Measurements from ENCODE around the gene GMDS.

Gene GMDS

DNA sequence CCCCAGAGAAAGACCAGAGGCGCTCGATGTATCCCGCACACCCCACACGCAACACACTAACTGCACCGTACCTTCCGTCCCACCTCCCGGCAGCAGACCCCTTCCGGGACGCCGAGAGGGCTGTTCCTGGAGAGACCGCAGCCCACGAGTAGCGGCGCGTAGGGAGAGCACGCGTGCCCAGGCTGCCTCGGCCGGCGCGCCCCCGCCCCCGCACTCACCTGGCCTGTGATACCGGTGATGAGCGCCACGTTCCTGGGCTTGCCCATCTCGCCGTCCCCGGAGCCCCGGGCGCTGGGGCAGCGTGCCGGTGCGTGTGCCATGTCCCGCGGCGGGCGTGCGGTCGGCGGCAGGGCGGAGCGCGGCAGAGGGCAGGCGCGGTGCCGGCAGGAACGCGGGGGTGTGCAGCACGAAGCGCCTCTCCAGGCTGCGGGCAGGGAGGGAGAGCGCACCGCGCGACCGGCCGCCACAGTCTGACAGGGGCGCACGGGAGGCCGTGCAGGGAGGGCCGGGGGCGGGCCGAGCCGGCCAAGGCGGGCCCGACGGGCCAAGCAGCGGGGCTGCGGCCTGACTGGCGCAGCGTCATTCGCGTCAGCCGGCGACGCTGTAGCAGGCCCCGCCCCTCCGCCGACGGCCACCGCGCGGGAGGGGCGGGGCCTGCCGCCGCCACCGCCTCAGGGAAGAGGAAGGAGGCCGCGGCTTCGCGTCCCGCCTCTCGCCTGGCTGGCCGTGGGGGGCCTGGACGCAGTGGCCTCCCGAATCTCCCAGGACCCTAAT lies at the start of gene GMDS:
Gene GMDS (minus strand): TSS at position 503 of the 774 bp plus-strand sequence.
- DNase-seq (ENCODE audit: low read depth, low spot score), result peak; percentile 97

GRCh38 chr6:2285510-2285909 lies 40.1 kb upstream of the GMDS start:
- no peak for DNase-seq (ENCODE audit: low read depth, low spot score)

- DNase-seq (ENCODE audit: low read depth, low spot score), result no peak
Measured at GRCh38 chr6:2275892-2276242, 30.5 kb upstream of the GMDS start.

DNA sequence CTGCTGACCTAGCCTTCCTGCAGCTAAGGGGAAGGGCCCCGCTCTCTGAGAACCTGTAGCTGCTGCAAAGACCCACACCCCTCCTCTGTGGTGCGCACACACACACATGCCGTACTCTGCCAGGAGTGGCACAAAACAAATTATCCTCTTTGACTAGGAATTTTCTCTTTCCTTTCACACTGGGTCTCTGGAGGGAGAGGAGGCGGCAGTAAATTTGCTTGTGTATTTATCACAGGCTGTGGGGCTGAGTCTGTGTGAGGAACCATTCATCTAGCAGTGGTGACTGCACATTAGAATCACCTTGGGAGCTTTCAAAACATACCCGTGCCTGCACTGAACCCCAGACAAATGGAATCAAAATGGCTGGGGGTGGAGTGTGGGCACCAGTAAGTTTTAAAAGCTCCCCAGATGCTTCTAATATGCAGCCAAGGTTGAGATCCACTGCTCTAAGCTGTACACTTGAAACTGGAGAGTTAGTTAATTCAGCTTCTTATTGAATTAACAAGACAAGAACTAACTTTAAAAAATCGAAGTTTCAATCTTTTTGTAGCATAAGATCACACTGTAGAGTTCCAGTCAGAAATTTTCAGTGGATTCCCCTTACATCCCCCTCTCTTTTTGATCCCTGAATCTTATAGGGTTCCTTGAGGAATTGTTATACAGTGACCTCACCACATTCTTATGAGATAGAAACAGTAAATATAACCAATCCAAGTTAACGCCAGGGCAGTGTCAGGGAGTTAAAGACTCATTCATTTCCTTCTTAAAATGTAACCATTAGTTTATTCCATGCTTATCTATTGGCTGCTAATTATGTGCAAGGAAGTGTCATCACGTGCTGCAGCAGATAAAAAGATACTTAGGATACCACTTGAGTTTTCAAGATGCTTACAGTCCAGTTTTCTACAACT lies 29.8 kb upstream of the GMDS start:
- peak; percentile 55 for DNase-seq (ENCODE audit: low read depth, low spot score)

DNA sequence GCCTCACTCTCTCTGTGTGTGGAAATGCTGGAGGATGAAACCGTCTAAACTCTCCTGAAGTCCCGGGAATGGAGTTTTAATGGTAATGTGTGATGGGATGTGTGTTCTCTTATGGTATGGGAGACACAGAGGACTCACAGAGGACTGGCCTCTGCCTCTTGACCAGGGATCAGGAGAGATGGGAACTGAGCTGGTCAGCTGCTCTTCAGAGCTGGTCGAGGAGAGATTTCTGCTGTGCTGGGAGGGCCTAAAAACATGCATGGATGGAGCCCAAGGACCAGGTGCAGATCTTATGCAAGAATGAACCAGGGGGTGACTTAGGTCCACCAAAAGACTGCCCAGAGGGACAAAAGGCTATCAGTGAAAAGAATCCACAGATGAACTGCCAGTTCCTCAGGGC lies 27.3 kb upstream of the GMDS start:
- DNase-seq (ENCODE audit: low read depth, low spot score), result no peak

- no peak for DNase-seq (ENCODE audit: low read depth, low spot score)
Measured at GRCh38 chr6:2270054-2270453, 24.6 kb upstream of the GMDS start.

GRCh38 chr6:2266841-2267240 lies 21.4 kb upstream of the GMDS start:
- DNase-seq (ENCODE audit: low read depth, low spot score), result no peak

DNA sequence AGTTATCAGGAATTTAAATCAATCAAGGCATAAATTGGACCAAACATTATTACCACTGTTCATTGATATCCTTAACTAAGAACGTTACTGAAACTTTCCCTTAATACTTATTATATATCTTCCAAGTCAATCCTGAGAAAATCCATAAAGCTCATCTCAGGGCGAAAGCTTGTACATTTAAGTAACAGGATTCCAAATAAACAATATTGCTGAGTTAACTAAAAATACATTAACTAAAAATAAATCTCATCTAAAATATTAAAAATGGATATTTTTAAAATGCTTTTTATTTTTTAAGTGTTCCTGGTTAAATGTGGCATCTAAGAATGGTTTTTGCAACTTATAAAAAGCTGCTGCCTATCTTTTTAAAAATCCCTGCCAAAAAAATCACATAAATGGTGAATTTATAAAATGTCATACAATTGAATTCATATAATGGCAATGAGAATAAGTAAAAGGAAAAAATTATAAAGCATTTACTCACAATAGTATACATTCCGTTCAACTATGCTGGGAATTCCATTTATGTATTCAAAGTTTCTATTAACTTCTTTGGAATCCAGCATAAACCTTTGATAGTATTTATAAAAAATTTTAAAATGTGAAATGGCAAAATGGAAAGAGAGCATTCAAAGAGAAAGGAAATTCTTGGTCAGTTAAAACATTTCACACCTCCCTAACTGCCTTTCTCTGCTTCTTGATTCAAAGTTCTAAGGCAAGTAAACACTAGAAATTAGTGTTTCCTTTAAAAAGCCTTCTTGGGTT lies 20.8 kb upstream of the GMDS start:
- DNase-seq (ENCODE audit: low read depth, low spot score), result no peak

DNA sequence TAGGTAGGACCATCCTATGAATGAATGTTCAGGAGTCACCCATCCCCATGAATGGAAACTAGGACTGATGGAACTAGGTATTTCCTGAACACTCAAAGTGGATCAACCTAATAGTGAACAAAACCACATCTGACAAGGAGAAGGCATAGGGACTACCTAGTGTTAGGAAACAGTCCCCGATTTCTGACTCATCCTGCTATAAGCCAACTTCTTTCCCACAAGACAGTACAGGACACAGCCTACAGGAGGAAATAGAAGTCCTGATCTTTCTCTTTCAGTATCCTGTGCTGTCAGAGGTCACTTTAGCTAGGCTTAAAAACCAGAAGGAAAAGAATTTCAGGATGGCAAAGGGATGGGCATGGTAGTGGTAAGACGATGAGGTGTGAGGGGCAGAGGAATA lies 19.5 kb upstream of the GMDS start:
- DNase-seq (ENCODE audit: low read depth, low spot score), result no peak

- no peak for DNase-seq (ENCODE audit: low read depth, low spot score)
Measured at GRCh38 chr6:2263896-2264295, 18.5 kb upstream of the GMDS start.

GRCh38 chr6:2259574-2259973 lies 14.2 kb upstream of the GMDS start:
- DNase-seq (ENCODE audit: low read depth, low spot score), result no peak

- no peak for DNase-seq (ENCODE audit: low read depth, low spot score)
Measured at GRCh38 chr6:2259002-2259494, 13.6 kb upstream of the GMDS start.

- no peak for DNase-seq (ENCODE audit: low read depth, low spot score)
Measured at GRCh38 chr6:2258112-2258511, 12.7 kb upstream of the GMDS start.

DNA sequence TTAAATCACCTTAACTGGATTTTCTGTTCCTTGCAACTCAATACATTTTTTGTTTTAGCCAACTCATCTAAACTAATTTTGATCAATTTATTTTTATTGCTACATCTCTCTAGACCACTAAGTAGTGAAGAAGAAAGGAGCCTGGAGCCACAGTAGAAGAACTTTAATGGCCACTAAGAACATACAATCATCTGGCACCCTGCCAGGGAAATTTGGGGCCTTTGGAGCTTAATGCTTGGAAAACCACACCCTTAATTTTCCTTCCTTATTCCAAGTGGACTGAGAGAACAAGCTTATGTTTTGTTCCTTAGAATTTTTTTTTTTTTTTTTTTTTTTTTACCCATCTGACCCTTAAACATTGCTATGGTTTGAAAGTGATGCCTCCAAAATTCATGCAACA lies 12.0 kb upstream of the GMDS start:
- DNase-seq (ENCODE audit: low read depth, low spot score), result no peak

- DNase-seq (ENCODE audit: low read depth, low spot score), result no peak
Measured at GRCh38 chr6:2254747-2255146, 9.3 kb upstream of the GMDS start.

- no peak for DNase-seq (ENCODE audit: low read depth, low spot score)
Measured at GRCh38 chr6:2249126-2249525, 3.7 kb upstream of the GMDS start.

DNA sequence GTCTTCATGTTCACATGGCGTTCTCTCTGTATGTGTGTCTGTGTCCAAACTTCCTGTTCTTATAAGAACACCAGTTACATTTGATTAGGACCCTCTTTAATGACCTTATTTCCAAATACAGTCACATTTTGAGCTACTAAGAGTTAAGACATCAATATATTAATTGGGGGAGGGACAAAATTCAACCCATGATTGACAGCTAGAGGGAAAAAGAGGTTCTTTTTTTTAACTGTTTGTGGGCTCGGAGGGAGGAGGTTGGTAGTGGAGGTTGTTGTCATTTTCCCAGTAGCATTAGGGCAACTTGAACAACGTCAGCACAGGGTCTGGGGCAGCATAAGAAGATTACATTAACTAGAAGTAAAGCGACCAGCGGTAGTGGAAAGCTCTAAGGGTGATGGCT lies 2.3 kb upstream of the GMDS start:
- no peak for DNase-seq (ENCODE audit: low read depth, low spot score)

DNA sequence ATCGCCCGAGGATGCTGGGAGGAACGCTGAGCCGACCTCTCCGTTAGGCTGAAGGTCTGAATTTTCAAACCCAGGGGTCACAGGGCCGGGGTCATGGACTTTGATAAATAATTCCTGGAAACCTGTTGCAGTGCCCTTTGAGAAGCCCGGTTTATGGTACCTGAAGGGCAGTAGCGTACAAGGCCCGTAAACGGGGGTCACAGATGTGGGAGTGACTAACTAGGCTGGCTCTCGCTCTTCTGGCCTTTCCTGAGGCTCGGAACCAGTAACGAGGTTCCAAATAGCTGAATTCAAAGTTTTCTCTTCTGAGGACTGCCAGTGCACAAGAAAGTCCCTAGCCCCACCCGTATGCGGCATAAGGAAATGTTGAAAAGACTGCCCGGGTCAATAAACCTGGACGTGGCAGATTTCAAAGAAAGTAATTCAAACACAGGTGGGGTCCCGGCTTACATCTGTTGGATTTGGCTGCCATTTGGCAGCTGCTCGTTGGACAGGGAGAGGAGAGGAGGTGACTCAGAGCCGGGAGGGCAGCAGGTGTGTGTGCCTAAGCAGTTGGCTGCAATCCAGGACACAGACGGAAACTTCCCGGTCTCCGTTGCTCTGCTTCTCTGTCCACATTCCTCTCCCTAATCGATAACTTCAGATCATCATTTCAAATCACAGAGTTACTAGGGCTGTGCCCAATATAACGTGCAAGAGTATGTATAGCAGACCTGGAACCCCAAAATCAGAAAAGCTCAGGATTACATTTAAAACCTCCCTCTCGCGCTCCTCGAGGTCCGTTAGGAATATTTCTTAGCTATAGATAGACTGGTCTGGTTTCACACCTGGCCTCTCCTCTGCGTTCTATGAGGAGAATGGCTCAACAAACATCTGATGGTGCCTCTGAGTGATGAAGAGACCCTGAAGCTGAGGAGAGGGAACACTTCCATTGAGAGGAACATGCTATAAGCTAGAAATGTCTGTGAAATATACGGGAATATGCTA lies 765 bp upstream of the GMDS start:
- DNase-seq (ENCODE audit: low read depth, low spot score), result peak; percentile 64

- DNase-seq (ENCODE audit: low read depth, low spot score), result no peak
Measured at GRCh38 chr6:2244261-2245102, 923 bp downstream of the GMDS start.

DNA sequence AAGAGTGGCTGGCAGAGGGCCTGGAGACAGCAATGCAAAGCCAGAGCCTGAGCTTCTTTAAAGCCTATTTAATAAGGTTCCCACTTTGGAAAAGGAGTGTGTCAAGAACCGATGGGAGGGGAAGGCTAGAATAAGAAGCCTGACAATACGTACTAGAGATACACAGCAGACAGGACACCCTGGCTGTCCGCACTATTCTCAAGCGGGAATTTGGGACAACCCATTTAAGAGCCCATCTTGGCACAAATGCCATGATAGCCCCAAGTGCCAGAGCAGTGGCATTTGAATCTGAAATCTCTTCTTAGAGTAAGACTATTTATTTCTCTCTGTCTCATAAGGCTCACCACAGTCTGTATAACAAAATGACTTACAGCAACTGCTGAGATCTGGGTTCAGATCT lies 3.1 kb downstream of the GMDS start:
- DNase-seq (ENCODE audit: low read depth, low spot score), result peak; percentile 23

All from astrocyte of the hippocampus (primary cell).